ENCODE measurements around the gene CACNA1E.

The CACNA1E gene

DNA sequence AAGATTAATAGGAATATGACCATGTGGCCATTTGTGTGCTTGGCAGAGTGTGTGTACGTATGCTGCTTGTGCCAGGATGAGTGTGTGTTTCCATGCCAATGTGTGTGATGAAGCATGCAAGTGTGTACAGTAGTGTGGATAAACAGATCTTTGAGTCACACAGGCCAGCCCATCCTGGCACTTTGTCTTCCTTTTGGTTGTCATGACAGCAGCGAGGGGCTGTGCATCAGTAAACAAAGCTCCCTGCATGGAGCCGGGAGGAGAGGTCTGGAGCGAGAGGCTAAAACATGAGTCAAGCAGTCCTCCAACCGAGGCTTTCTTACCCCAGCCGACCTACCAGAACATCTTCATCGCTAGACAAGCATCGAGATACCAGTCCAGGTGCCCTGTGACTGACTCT, 221.2 kb downstream of the CACNA1E start:
- no peak for DNase-seq

DNA sequence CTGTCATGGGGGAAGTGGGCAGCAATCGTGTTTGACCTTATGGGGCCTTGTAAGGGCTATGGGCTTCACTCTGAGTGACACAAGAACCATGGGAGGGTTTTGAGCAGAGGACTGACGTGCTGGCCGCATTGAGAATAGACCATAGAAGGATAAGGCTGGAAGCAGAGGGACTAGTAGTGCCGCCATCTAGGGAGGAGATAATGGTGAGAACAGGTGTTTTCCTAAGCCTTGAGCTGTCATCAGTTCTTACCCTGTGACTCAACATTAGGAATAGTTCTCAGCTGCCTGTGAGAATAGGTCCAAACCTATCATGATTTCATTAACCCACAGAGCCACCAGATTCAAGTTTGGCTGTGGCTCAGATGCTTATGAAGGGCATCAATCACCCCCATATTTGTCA, 228.5 kb downstream of the CACNA1E start:
- no peak for DNase-seq

DNA sequence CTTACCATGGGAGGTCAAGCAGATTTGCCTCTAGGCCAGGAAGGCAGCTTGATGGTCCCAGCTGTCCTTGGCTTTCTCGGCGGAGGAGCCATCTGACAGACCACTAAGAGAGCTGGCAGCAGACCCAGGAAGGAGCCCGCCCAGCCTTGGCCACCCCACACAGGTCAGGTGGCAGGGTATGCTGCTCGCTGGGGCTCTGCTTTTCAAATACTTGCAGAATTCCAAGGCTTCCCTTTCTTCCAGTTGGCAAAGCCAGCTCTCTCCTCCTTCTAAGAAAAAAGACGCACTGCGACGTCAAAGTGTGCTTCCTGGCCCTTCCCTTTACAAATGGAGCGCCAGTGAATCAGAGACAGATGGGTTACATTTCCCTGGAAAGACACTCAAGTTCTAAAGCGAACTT, 229.4 kb downstream of the CACNA1E start:
- DNase-seq: no peak

DNA sequence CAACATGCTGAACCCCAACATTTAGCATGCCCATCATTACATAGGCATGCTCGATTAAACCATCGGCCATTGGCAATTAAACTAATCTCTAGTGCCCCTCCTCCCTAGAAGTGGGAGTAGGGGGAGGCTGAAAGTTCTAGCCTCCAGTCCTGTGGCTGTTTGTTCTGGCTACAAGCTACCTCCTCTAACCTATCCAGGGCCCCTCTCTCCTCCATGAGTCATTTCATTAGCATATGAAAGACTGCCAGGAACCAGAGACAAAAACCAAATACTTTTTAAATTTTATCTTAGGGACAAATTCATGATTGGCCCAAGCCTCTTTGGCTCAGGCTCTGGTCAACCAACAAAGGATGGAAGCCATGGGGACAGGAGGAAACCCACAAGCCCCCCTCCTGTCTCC, 231.1 kb downstream of the CACNA1E start:
- no peak for DNase-seq

DNA sequence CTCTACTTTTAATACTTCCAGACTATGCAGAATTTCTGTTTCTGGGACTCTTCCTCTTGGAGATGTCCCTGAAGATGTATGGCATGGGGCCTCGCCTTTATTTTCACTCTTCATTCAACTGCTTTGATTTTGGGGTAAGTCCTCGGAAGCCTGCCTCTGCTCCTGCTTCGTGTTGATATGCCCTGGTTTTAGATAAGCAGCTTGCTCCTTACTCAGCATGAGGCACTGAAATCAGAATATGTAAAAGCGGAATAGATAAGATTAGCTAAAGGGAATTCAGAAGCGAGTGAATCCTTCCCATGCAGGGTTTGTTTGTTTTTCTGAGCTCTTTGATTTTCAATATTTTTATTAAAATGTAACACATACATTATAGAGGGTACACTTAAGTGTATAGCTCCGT, 234.7 kb downstream of the CACNA1E start:
- DNase-seq: no peak

DNA sequence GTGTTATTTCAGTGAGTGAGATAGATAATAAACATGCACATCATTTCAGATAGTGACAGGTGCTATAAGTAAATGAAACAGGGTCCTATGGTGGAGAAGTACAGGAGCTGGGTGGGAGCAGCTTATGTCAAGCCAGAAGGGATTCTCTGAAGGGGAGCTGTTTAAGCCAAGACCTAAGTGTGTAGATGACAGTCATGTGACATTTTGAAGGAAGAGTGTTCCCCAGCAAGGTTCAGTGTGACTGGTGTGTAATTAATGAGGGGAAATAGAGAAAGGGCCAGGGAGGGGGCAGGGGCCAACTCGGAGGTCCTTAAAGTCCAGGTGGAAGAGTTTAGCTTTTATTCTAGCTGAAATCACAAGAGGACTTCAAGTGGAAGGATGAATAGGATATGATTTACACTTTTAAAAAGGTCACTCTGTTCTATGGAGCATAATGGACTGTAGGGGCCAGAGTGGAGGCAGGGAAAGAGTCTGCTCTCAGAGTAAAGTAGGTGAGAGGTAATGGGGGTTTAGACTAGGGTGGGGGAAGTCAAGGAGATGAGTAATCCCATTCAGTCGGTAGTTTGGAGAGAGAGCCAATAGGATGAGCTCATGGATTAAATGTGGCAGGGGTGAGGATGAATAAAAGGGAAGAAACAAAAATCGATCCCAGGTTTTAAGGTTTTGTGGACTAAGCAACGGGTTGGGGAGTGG, 243.1 kb downstream of the CACNA1E start:
- DNase-seq: no peak

DNA sequence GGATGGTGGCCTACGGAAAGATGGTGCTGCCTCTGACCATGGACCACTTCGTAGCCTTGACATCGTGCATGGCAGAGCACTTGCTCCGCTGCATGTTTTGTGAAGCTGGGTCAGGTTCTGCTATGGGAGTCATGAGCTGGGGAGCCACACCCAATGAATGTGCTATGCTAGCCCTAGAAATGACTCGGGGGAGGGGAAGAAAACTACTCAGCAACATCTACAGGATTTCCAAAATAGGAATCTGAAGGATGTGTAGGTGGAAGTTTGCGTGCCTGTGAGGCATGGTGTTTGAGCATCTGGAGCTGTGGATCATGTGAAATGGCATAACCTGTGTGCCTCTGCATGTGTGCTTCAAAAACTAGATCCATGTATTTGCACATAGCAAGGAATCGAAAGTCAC, 247.3 kb downstream of the CACNA1E start:
- DNase-seq: no peak

DNA sequence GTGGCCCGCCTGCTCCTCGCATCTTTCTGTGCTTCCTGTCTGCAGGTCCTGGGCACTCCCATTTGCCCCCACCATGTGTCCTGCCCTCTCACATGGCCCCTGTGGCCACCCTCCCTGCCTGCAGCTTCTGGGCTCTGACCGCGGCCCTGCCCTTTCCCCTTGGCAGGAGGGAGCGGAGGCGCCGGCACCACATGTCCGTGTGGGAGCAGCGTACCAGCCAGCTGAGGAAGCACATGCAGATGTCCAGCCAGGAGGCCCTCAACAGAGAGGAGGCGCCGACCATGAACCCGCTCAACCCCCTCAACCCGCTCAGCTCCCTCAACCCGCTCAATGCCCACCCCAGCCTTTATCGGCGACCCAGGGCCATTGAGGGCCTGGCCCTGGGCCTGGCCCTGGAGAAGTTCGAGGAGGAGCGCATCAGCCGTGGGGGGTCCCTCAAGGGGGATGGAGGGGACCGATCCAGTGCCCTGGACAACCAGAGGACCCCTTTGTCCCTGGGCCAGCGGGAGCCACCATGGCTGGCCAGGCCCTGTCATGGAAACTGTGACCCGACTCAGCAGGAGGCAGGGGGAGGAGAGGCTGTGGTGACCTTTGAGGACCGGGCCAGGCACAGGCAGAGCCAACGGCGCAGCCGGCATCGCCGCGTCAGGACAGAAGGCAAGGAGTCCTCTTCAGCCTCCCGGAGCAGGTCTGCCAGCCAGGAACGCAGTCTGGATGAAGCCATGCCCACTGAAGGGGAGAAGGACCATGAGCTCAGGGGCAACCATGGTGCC, 249.1 kb downstream of the CACNA1E start:
- DNase-seq: no peak

DNA sequence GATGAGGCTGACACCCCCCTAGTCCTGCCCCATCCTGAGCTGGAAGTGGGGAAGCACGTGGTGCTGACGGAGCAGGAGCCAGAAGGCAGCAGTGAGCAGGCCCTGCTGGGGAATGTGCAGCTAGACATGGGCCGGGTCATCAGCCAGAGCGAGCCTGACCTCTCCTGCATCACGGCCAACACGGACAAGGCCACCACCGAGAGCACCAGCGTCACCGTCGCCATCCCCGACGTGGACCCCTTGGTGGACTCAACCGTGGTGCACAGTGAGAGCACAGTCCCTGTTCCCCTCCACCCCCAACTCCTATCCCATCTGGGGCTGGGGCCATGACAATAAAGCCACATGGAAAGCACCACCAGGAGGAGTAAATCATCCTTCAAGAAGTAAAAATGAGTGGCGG, 250.2 kb downstream of the CACNA1E start:
- DNase-seq: no peak

DNA sequence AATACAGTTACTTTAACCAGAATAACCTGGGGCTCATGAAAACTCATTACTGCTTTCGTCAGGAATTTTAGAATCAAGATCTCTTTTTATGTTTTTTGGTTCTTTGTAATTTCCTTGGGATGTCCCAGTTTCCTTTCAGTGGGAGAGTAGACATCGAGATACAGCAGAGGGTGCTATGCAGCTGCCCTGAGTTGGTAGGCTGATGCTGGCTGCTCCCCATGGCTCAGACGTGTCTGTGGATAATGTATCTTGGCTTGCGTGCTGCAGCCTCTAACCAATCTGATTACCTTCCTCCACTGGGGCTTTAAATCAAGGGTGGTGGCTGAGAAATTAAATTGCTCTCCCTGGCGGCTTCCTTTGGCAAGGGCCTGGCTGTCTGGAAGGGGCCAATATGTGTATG, 253.7 kb downstream of the CACNA1E start:
- no peak for DNase-seq

DNA sequence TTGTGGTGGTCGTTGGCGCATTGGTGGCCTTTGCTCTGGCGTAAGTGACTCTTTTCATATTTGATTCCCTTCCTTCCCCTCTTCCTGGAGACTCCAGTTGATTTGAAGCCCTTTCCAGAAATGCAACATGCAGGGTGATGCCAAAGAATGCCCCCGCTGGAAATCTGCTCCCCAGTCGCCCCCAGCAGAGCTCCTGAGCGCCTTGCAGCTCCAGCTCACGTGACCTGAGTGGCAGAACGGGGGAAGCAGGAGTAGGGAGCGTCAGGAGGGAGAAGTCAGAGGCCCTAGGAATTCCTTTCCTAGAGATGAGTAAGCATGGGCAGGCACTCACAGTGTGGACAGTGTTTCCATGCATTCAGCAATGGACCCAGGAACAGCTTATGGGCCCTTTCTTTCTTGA, 255.9 kb downstream of the CACNA1E start:
- DNase-seq: no peak

DNA sequence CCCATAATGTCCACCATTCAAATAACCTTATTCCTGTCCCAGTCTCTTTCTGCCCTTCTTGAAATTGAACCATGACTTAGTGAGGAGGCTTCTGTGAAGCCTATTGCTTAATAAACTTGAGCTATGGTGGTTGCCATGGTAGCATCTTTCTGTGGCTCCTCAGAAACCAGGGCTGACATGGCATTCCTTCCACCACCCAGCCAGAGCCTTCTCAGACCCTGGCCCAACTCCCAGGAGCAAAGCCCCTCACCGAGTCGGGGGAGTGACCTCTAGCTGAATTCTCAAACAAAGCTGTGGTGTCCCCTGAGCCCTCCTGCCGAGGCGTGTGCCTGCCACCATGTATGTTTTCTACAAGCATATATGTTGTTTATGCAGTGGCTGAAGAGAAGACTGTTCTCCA, 259.1 kb downstream of the CACNA1E start:
- no peak for DNase-seq

DNA sequence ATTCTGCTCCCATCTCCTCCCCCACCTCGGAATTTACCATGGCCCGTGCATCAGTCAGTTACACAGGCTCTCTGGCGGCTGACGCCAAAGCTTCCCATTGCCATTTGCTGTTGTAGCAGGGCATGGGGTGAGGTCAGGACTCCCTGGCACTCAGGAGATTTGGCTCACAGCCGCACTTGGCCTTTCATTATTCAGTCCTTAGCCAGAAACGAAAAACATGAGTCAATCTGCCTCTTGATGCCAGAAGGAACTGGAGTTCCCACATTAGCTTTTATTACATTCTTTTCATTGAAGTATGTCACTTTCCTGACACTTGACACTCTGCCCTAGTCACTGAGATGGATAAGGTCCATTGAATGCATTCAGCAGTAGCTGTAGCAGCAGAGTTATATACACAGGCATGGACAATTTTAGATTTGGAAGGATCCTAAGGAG, 260.6 kb downstream of the CACNA1E start:
- no peak for DNase-seq

DNA sequence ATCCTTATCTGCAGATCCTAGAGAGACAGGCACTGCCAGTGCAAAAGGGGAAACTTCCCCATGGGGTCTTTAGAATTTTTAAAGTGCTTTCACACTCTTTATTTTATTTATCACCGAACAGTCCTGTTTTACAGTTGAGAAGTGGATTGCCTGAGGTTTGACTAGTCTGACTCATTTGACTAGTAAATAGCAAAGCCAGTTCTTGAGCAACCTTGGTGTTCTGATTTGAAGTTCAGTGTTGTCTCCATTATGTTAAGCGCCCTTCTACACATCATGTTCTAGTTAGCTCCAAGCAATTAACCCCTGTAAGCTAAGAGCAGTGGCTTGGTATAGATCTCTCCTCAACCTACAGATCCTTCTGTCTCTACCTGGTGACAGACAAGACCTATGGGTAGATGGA, 262.9 kb downstream of the CACNA1E start:
- no peak for DNase-seq

DNA sequence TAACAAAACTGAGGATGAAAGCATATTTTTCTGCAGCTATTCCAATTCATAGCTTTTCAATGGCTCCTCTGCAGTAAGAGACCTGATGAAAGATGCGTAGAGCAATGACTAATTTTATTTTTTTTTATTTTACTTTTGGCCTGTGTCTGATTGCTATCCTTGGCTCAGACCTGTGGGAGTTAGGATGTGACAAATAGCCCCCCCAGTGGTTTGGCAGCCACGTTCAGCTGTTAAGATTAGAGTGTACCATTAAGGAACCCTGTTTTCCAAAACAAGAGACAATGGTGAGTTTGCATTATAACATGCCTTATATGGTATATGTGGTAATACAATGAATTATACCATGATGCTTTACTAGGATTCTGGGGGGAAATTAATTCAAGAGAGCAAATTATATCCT, 264.7 kb downstream of the CACNA1E start:
- no peak for DNase-seq

DNA sequence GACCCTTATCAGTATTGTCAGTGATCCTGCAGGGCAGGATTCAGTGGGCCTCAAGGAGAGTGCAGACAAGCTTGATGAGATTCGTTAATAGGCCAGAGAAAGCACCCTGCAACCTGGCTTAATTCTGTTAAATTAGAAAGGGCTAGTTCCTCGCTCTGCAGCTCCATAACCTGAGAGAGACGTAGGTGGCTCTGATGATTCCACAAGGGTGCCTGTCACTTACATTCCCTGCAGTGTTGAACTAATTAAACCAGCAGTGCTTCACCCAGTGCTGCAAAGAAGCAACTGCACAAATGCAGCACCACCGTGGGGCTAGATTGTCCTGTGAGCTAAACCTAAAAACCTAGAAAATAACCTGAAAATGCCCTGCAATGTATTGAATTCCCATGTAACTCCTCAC, 270.8 kb downstream of the CACNA1E start:
- no peak for DNase-seq

DNA sequence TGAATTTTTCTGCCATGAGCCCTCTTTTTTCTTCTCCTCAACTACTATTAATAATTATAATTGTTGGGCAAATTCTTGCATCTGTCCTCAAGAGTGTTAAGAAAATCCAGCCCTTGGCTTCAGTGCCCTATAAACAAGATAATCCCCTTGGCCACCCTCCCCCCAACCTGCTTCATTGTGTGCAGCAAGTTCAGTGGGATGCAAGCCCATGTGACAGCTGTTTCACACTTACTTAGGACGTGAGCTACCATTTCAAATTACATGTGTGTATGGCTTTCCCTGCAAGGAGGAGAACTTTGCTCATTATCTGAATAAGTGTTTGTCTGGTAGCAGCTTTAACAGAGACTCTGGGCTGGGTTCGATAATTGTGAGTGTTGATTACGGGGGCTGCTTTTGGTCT, 276.2 kb downstream of the CACNA1E start:
- DNase-seq: no peak

DNA sequence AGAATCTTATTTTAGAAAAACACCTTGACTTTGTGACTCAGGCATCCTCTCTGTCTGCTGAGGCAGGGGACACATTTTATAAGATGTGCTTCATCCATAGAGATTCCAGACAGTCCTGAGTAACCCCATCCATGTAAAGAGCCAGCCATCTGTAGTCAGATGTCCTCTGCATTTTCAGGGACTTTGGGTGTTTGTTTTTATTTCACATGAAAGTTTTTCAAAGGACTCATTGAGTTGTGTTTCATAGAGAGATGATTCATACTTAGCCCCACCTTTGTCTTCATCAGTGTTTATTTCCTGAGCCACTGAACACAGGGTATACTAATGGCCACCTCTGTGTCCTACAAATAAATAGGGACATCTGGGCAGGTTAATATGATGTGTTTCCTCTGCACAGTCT, 280.4 kb downstream of the CACNA1E start:
- DNase-seq: no peak

DNA sequence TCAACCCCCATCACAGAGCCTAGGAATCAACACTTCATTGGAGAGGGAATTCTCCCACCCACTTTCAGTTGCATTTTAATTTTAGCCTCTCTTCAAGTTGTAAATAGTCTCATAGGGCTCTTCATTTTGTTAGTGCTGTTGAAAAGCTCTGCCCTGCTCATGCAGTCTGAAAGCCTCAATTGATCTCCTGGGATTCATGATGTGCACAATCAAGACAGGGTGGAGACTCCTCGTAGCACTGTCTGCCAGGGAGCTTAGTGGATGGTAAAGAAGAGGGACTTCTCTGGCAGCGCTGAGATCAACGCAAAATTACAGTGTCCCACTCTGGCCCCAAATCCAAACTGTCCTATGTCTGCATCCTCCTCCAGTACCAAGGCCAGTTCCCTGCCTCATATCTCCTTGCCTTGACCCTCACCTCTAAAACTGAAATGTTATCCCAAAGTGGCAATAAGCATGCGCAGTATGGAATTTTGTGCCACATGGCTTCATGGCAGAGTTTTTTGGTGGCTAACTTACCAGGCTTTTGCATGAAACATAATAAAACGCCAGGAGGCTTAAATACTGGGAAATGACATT, 282.2 kb downstream of the CACNA1E start:
- DNase-seq: no peak

DNA sequence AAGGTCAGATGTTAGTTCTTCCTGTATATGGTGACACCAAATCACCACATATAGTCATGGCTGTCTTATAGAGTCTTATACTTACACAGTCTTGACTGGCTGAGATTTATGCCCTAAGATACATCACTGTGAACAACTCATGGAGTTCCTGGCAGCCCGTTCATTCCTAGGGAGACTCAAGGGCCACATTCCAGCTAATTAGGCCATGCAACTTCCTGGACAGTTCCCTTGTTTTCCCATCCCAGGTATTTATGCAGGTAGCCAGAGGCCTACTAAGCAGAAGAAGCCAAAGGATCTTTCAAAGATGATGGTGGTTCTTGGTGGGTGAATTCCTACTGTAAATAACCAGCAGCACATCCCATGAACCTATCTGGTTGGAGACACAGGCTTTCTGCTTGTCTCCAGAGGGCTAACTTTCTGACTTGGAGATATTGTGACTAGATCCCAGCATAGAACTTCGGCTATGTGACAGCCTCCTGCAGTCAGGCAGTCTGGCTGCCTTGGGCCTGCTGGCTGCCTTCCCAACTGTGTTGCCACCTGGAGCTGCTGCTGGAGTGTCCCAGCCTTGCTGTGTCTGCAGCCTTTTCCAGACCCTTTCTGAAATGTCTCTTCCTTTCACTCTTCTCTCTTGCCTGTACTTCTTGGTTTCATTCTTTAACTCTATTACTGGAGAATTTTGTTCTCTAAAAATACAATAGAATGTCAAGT, 283.8 kb downstream of the CACNA1E start:
- DNase-seq: no peak

DNA sequence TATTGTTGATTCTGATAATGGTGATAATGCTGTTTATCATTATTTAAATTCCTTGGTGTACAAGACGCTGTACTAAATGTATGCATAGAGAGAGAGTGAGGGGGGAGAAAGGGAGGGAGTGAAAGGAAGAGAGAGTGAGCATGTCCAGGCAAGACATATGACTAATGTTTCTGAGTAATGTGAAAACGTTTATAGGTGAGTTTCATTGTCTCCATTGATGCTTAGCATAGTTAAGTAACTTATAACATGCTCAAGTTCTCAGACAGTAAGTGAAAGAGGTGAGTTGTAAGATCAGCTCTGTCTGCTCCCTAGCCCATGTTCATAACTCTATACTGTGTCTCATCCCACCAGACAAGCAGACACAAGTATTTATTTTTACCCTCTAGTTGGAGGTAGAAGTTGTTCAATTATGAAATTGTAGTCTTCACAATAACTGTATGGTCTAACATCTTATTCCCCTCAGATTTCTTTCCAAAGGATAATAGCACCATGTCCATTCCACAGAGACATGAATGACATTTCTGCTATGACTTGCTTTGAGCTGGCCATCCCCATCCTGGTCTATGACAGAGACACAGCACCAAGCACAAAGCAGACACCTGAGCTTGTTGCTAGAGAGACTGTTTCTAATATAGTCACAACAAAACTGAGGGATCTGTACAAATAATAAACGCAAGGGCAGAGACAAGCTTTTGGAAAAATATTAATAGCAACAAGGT, 285.1 kb downstream of the CACNA1E start:
- DNase-seq: no peak

DNA sequence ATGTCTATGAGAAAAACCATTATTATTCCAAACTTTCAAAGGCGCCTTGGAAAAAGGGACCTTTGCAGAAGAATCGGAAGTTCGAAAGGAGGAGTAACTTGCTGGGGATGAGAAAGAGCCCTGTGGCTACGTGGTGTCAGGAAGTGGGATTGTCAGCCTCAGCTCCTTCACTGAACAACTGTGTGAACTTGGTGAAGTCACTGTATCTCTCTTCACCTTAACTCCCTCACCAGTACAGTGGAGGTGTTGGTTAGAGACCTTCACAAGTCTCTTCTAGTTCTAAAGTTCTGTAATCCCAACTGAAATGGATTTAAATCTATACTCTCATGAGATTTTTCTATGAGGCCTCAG, 285.6 kb downstream of the CACNA1E start:
- no peak for DNase-seq

DNA sequence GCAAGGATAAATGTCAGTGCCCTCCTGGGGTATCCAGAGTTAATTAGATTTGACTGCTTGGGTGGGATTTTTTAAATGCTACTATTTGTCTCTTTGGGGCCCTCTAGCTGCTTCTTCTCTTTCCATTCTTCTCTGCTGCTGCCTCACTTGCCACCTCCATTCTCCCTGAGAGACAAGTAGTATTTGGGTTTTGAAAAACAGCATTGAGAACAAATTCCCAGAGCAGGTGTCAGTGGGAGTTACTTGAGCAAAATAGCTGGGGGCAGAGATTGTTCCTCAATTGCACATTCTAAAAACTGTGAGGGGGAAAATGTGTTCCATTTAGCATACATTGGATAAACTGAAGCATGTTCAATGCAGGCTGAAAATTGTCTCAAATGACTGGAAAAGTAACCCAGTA, 286.5 kb downstream of the CACNA1E start:
- DNase-seq: no peak
